ENCODE data around the gene BNIP3. TPM values are rescaled to one million over a fixed set of nuclear protein-coding genes. Genes with fewer than 3 reads are reported as not detected.

The BNIP3 gene
- total and polyA plus RNA-seq, 5 experiments from 2014 or later, result 30.8 to 42.1 (median 37.5) TPM

DNA sequence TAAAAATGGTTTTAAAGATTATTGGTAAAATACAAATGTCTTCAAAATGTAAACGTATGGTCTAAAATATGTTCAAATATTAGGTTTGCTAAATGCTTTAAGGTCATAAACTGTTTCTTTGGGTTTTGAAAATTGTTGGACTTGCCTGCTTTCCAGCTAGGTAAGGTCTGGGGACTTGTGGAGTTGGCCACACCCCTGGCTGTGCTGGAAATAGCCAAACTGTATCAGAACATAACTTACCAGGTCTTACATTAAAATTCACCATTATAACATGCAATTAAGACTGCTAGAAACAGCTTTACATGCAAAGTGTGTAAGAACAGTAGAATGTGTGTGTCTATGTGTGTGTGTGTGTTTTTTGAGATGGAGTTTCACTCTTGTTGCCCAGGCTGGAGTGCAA lies 29.7 kb upstream of the BNIP3 start:
- peak overlapping the region in 1 of 10 donors; percentile 21 for H3K27ac Mint-ChIP-seq
- POLR2A ChIA-PET, result no interaction called here
- ATAC-seq, result no peak
- peaks cover 3 to 16% (median 7%) of the 10 kb centered on the region in 5 donors for H3K27me3 Mint-ChIP-seq
- peaks cover 0 to 6% (median 5%) of the 10 kb centered on the region in 4 donors for H3K4me1 Mint-ChIP-seq
- no peak for DNase-seq
- no peaks in the 10 kb centered on the region for H3K36me3 Mint-ChIP-seq
- H3K4me3 Mint-ChIP-seq, result no peak overlapping the region
- no peaks in the 10 kb centered on the region for H3K9me3 Mint-ChIP-seq

DNA sequence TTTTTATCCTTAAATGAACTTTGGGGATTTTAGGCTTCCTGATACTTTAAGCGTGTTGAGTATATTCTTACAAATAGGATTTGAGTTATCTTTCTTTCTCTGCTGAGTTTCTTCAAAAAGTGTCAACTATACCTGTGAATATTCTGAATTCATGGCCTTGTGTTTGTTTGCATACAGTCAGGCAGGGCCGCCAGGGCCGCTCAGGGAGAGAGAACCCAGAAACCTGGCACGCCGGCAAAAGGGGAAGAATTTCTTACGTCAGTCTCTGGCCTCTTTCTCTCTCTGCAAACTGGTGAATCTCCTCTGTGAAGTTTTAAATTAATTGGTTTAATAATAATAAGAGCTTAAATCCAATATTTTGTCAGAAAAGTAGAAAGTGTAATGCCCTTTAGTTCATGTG lies 29.3 kb upstream of the BNIP3 start:
- no peak for DNase-seq
- Mint-ChIP-seq H3K9me3 (no peaks in the 10 kb centered on the region), H3K27me3 (peaks cover 3 to 16% (median 7%) of the 10 kb centered on the region in 5 donors), H3K27ac (no peak overlapping the region), H3K4me1 (peaks cover 0 to 8% (median 6%) of the 10 kb centered on the region in 4 donors), H3K36me3 (no peaks in the 10 kb centered on the region), H3K4me3 (no peak overlapping the region)
- ATAC-seq, result no peak
- POLR2A ChIA-PET, result no interaction called here

DNA sequence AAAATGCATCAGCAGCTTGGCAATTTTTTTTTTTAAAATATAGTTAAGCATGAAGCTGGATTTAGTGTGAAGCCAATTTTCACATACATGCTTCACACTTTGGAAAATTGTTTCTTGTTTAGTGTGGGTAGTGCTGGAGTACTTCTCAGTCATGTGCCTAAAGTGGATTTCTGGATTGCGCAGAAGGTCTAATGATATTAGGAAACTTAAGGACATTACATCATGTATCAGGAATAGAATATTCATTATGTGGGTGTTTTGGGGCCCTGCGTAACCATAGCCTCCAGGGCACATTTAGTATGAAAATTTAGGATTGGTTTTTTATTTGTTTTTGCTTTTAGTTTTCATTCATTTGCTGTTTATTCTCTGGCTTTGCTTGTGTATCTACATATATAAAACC lies 28.8 kb upstream of the BNIP3 start:
- Mint-ChIP-seq H3K27me3 (peaks cover 3 to 16% (median 7%) of the 10 kb centered on the region in 5 donors), H3K36me3 (peaks cover 0 to 1% (median 0%) of the 10 kb centered on the region in 3 donors), H3K27ac (no peak overlapping the region), H3K4me1 (peaks cover 0 to 10% (median 6%) of the 10 kb centered on the region in 4 donors), H3K9me3 (peaks cover 0 to 2% (median 0%) of the 10 kb centered on the region in 9 donors), H3K4me3 (no peak overlapping the region)
- DNase-seq (no peak), ATAC-seq (no peak)
- POLR2A ChIA-PET, result no interaction called here

DNA sequence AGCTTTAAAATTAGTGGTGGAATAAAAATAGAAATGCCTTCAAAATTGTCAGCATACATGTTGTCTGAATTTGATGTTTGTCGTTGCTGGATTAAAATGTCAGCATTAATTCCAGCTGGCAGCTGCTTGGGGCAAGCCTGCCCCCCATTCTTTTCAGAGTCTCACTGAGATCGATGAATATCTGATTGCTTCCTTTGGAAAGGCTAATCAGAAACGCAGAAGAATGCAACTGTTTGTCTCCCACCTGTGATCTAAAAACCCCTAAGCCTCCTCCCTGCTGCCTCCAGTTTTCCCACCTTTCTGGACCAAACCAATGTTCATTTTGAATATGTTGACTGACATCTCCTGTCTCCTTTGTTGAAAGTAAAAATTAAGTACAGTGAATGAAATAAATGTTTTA lies 27.9 kb upstream of the BNIP3 start:
- peaks cover 0 to 2% (median 0%) of the 10 kb centered on the region in 9 donors for H3K9me3 Mint-ChIP-seq
- no peak overlapping the region for H3K4me3 Mint-ChIP-seq
- ATAC-seq (no peak), DNase-seq (no peak)
- no peak overlapping the region for H3K27ac Mint-ChIP-seq
- POLR2A ChIA-PET, result no interaction called here
- peaks cover 3 to 16% (median 7%) of the 10 kb centered on the region in 5 donors for H3K27me3 Mint-ChIP-seq
- H3K4me1 Mint-ChIP-seq, result peaks cover 0 to 10% (median 6%) of the 10 kb centered on the region in 4 donors
- H3K36me3 Mint-ChIP-seq, result peaks cover 0 to 7% (median 0%) of the 10 kb centered on the region in 3 donors

DNA sequence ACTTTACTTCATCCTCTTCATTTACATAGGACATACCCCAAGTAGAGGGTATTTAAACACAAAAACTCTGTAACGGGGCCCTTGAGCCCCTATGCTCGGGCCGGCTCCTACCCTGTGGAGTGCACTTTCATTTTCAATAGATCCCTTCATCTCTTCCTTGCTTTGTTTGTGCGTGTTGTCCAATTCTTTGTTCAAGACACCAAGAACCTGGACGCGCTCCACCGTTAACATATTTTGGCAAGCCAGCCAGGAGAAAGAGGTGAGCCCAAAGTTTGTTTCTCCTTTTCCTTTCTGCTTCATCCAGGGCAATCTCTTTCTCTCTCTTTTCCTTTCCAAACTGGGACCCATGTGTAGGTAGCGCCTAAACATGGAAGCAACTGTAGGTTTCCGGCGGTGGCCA lies 26.0 kb upstream of the BNIP3 start:
- POLR2A ChIA-PET, result no interaction called here
- DNase-seq (no peak), ATAC-seq (no peak)
- H3K4me3 Mint-ChIP-seq, result no peak overlapping the region
- peaks cover 0 to 2% (median 0%) of the 10 kb centered on the region in 9 donors for H3K9me3 Mint-ChIP-seq
- H3K27me3 Mint-ChIP-seq, result peaks cover 3 to 21% (median 7%) of the 10 kb centered on the region in 5 donors
- H3K36me3 Mint-ChIP-seq, result peaks cover 0 to 7% (median 0%) of the 10 kb centered on the region in 3 donors
- H3K4me1 Mint-ChIP-seq, result peaks cover 0 to 10% (median 6%) of the 10 kb centered on the region in 4 donors
- H3K27ac Mint-ChIP-seq, result peak overlapping the region in 3 of 10 donors; percentile 48 to 88 (median 58)

DNA sequence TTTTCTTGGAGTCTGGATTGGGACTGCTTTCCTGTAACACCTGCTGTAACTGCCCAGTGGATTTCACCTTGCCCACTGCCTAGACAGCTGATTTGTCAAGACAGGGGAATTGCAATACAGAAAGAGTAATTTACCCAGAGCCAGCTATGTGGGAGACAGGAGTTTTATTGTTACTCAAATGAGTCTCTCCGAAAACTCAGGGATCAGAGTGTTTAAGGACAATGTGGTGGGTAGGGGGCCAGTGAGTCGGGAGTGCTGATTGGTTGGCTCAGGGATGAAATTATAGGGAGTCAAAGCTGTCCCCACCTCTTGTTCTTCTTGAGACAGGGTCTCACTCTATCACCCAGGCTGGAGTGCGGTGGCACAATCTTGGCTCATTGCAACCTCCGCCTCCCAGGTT lies 25.2 kb upstream of the BNIP3 start:
- H3K27me3 Mint-ChIP-seq, result peaks cover 3 to 28% (median 11%) of the 10 kb centered on the region in 5 donors
- POLR2A ChIA-PET, result no interaction called here
- peaks cover 0 to 7% (median 0%) of the 10 kb centered on the region in 3 donors for H3K36me3 Mint-ChIP-seq
- peaks cover 0 to 10% (median 6%) of the 10 kb centered on the region in 4 donors for H3K4me1 Mint-ChIP-seq
- DNase-seq (no peak), ATAC-seq (no peak)
- H3K9me3 Mint-ChIP-seq, result peaks cover 0 to 2% (median 0%) of the 10 kb centered on the region in 9 donors
- H3K4me3 Mint-ChIP-seq, result no peak overlapping the region
- peak overlapping the region in 1 of 10 donors; percentile 15 for H3K27ac Mint-ChIP-seq

DNA sequence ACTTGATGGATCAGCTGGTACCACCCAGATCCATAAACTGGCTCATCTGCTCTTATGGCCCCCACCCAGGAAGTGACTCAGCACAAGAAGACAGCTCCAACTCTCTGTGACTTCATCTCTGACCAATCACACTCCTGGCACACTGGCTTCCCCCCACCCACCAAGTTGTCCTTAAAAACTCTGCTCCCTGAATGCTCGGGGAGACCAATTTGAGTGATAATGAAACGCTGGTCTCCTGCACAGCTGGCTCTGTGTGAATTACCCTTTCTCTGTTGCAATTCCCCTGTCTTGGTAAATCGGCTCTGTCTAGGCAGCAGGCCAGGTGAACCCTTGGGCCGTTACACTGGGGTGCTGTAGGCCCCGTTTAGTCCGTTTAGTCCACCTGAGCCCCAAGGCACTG lies 23.4 kb upstream of the BNIP3 start:
- peaks cover 0 to 32% (median 8%) of the 10 kb centered on the region in 5 donors for H3K27me3 Mint-ChIP-seq
- POLR2A ChIA-PET, result no interaction called here
- ATAC-seq, result no peak

DNA sequence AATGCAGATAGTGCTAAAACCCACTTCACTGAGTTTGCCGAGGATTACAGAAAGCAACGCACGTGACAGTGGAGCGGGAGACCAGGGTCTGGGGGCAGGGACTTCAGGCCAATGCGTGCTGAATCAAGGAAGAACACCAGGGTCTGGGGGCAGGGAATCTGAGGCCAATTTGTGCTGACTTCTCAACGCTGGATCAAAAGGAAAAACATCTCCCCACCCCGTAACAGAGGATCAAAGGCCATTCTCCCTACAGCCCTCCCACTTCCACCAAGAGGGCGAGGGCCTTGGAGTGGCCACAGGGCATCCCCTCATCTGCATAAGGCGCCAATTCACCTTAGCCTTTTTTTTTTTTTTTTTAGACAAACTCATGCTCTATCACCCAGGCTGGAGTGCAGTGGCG lies 22.3 kb upstream of the BNIP3 start:
- Mint-ChIP-seq H3K27me3 (peaks cover 0 to 21% (median 5%) of the 10 kb centered on the region in 5 donors), H3K9me3 (peaks cover 0 to 2% (median 0%) of the 10 kb centered on the region in 9 donors), H3K27ac (no peak overlapping the region), H3K36me3 (peaks cover 0 to 7% (median 0%) of the 10 kb centered on the region in 3 donors), H3K4me3 (no peak overlapping the region), H3K4me1 (peaks cover 2 to 10% (median 7%) of the 10 kb centered on the region in 4 donors)
- ATAC-seq (no peak), DNase-seq (no peak)
- POLR2A ChIA-PET, result no interaction called here

More for the DNA sequence above, 23.4 kb upstream of the BNIP3 start:
- Mint-ChIP-seq H3K9me3 (peaks cover 0 to 2% (median 0%) of the 10 kb centered on the region in 9 donors), H3K4me1 (peaks cover 2 to 10% (median 7%) of the 10 kb centered on the region in 4 donors), H3K36me3 (peaks cover 0 to 7% (median 0%) of the 10 kb centered on the region in 3 donors), H3K4me3 (no peak overlapping the region), H3K27ac (no peak overlapping the region)
- DNase-seq, result no peak

DNA sequence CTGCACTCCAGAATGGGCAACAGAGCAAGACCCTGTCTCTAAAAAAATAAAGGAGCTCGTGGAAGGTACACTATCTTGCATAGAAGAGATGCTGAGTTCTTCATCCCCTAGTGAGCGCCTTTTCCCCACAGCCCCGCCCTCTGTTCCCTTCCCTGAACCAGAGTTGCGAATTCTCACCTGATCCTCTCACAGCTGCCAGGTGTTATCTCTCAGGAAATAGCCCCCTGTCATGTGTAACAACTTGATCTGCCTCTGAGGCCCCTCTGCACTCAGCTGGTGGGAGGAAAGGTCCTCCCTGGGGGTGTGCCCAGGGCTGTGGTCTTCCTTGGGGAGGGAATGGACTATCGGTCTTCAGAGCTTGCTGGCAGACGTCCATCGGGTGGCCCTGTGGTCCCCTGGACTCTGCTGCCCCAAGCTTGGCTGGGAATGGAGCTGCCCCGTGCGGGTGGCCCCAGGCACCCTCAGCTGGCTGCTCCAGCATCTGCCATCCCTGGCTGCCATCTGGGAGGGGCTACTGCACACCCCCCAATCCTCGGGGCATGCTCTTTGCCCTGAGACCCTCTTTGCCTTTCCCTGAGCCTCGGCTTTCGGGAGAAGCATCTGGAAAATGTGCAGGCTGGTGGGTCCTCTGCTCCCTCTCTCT lies 21.7 kb upstream of the BNIP3 start:
- Mint-ChIP-seq H3K4me3 (no peak overlapping the region), H3K27ac (peak overlapping the region in 1 of 10 donors; percentile 40), H3K36me3 (peaks cover 0 to 7% (median 0%) of the 10 kb centered on the region in 3 donors), H3K4me1 (peaks cover 2 to 10% (median 7%) of the 10 kb centered on the region in 4 donors), H3K9me3 (peaks cover 0 to 2% (median 0%) of the 10 kb centered on the region in 9 donors), H3K27me3 (peaks cover 0 to 16% (median 4%) of the 10 kb centered on the region in 5 donors)
- POLR2A ChIA-PET, result no interaction called here
- DNase-seq (no peak), ATAC-seq (no peak)

DNA sequence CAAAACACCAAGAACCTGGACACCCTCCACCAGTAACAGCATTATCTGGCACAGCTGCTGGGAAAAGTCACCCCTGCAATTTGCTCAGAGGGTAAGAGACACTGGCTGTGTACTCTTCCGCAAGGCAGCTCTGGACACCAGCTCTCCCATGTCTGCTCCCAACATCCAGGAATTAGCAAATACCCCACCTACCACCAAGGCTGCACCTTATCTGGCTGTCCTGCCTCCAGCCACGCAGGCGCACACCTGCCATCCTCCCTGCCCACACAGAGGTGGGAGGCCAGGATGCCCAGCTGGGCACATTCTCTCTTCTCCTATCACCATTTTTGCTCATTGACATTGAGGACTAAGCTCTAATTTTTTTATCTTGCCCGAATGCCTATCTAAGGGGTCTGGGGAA lies 20.3 kb upstream of the BNIP3 start:
- ATAC-seq (no peak), DNase-seq (no peak)
- POLR2A ChIA-PET, result no interaction called here
- H3K36me3 Mint-ChIP-seq, result peaks cover 0 to 7% (median 0%) of the 10 kb centered on the region in 3 donors
- peaks cover 0 to 16% (median 1%) of the 10 kb centered on the region in 5 donors for H3K27me3 Mint-ChIP-seq
- peak overlapping the region in 1 of 10 donors; percentile 31 for H3K27ac Mint-ChIP-seq
- peaks cover 0 to 8% (median 4%) of the 10 kb centered on the region in 4 donors for H3K4me1 Mint-ChIP-seq
- peaks cover 0 to 2% (median 0%) of the 10 kb centered on the region in 9 donors for H3K9me3 Mint-ChIP-seq
- peak overlapping the region in 1 of 10 donors; percentile 8 for H3K4me3 Mint-ChIP-seq

DNA sequence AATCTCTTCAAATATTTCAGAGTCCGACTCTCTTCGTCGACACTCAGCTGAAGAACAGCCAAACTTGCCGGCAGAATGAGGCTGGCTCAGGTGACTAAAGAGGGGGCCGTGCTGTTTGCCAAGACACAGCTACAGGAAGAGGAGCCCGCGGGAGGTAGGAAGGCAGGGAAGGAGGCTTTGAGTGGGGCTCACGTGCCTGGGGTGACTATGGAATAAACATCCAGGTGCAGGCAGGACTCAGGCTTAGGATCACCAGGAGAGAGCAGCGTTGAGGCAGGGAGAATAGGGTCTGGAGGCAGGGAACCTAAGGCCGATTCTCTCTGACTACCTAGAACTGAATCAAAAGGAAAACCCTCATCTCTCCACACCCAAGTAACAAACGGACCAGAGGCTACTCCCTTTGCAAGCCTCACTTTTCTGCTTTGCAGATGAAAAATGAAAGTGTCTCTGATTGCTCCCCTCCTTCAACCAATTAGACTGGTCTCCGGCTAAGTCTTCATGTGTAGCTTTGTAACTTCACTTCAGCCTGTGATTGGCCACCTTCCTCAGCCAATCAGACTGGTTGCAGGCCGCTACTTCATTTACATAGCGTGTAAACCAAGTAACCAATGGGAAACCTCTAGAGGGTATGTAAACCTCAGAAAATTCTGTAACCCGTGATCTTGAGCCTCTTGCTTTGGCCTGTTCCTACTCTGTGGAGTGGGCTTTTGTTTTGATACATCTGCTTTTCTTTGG lies 19.7 kb upstream of the BNIP3 start:
- Mint-ChIP-seq H3K9me3 (peaks cover 0 to 2% (median 0%) of the 10 kb centered on the region in 9 donors), H3K27me3 (peaks cover 0 to 16% (median 1%) of the 10 kb centered on the region in 5 donors), H3K36me3 (peaks cover 0 to 7% (median 0%) of the 10 kb centered on the region in 3 donors), H3K27ac (peak overlapping the region in 2 of 10 donors; percentile 35 to 49), H3K4me3 (peak overlapping the region in 5 of 10 donors; percentile 4 to 78 (median 20)), H3K4me1 (peaks cover 0 to 5% (median 3%) of the 10 kb centered on the region in 4 donors)
- DNase-seq (peak in 1 of 10 donors; percentile 13), ATAC-seq (peak; percentile 23 to 85)
- POLR2A ChIA-PET, result interaction anchor here (0.6 kb wide), 1 partner anchor 98 kb away, joined by 4 read pairs; no protein-coding TSS in a partner anchor

DNA sequence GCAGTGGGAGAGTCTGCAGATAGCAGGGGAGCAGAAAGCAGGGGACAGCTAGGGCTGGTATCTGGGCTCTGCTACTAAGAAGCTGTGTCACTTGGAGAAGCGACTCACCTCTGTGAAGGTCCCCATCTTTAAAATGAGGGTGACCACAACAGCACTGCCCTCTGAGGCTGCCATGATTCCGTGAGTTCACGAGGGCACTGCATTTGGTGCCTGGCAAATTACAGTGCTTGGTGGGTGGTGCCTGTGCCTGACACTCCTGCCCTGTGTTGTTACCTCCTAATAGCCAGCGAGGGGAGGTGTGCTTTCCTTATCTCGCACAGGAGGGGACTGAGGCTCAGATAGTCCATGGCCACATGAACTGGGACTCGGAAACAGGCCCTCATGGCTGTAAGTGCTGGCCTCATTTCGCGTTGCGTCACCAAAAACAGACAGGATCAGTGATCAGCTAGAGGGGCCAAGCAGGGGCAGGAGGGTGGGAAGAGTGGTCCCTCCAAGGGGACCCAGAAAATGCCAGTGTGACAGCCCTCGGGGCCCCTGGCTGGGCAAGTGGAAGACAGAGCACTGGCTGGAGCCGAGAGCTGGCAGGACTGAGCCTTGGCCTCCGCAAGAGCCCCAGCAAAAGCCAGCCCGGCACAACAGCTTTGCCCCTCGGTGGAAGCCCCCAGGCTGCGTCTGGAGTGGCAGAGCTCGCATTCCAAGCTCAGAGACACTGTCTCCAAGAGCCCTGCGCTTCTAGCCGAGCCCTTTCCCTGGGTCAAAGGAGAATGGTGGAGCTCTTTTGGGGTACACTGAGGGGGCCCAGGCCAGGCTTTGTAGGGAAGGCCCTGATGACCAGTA lies 17.3 kb upstream of the BNIP3 start:
- no peak overlapping the region for H3K4me3 Mint-ChIP-seq
- no peak for DNase-seq
- no peaks in the 10 kb centered on the region for H3K36me3 Mint-ChIP-seq
- no peak overlapping the region for H3K27ac Mint-ChIP-seq
- no peak for ATAC-seq
- H3K4me1 Mint-ChIP-seq, result peaks cover 0 to 5% (median under 1%) of the 10 kb centered on the region in 4 donors
- POLR2A ChIA-PET, result no interaction called here
- no peaks in the 10 kb centered on the region for H3K9me3 Mint-ChIP-seq
- peaks cover 0 to 16% (median 0%) of the 10 kb centered on the region in 5 donors for H3K27me3 Mint-ChIP-seq

All from naive thymus-derived CD8-positive, alpha-beta T cell (primary cell).